ENCODE results near the gene MYMX.

Gene MYMX

DNA sequence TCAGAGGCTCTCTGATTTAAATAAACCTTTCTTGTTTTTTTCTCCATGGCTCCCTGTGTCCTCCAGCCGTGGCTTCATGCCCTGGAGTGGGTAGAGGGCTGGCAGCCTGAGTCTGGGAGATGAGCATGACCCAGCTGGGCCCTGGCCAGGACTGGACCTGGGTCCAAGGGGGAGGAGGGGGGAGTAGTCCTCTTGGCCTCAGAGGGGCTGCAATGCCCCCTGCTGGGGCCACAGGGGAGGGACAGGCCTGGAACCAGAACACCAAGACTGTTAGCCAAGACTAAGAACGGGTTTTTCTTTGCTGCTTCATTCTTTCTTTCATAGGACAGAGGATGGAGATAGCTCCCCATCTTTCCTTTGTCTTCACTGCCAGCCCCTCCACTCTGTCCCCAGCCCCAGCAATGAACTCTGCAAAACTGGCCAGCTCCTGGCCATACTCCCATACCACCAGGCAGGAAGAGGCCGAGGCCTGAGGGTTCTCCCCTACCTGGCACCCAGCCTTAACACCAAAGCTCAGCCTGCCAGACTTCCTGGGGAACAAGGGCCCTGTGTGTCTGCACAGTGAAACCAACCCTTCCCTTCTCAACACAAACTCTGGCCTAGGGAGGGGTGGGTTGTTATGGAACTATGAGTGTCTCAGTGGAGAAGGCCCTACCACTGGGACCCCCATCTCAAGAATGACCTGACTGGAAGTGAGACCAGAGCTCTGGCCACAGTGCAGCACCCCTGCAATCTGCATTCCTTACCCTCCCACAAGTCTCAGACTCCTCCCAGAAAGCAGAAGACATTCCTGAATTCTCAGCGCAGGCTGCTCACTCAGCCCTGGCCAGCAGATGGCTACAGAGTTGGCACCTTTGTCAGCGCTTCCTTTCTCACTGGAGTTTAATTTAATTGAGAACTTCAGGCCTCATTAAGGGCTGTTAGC lies 17.6 kb downstream of the MYMX start:
- DNase-seq, result no peak

DNA sequence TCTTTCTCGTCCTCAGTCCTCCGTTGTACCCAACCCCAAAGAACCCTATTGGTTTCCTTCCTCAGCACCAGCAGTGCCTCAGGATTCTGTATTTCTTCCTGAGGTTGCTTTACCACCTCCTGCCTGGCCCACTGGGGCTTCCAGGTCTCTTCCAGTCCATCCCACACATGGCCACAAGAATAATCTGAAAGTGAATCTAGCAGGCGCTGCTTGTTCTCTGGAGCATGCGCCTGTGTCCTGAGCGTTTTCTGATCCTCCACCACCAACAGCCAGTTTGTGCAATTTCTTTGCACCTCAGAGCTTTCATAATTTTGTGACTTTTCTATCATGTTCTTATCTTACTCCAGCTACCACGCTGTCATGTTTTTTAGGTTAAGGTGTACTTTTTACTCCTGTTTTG lies 18.5 kb downstream of the MYMX start:
- DNase-seq, result no peak

DNA sequence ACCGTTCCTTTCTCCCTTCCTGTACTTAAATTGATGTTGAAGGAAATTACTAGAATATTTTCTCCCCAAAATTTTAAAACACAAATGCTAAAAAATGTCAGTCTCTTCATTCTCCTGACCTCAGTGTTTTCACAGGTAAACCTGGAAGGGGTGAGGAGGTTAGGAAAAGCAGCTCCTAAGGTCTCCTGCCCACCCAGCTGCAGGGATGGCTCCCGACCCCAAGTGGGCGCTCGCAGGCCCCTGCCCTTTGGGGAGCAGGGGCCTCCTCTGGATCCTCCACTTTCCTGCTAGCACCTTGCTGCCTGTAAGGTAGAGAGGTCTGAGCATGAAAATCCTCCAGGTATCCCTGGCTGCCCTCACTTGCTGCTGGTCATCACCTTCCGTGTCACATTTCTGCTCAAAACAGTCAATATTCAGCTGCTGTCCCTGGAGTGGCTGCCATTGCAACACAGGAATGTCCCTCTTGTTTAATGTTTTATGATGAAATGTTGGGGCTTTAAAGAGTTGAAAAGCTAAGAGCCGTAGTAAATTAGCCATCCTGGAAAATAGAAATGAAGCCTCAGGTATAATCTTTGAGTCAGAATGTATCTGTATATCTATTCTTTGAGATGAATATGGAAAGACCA lies 19.3 kb downstream of the MYMX start:
- DNase-seq, result no peak

DNA sequence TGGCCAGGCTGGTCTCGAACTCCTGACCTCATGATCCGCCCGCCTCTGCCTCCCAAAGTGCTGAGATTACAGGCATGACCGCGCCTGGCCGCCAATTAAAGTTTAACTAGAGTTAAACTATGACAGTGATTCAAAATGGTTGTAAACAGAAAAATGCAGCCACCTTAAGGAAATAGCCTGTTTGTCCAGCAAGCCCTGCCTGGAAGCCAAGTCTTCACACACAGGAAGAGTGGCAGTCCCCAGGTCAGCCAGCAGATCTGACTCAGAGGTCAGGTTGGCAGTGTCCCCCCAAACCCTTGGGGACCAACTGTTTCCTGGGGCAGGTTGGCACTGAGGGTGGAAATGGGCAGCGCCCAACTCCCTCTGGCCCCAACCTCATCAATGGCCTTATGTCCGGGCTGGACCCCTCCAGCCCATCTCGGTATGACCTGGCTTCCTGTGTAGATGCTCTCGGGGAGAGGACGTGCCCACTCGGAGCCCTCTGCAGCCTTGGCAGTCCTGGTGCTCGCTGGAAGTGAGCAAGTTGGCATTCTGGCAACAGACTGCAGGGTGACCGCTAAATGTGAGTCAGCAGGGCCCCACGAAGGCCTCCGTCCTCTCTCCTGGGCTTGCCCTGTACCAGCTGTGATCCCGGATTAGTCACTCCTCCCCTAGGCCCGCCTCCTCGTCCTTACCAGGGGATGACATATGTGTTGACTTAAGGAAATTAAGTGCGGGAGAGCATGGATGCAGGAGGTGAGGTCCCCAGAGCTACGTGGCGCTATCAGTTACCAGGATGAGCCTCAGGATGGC lies 20.5 kb downstream of the MYMX start:
- peak; percentile 90 for DNase-seq

DNA sequence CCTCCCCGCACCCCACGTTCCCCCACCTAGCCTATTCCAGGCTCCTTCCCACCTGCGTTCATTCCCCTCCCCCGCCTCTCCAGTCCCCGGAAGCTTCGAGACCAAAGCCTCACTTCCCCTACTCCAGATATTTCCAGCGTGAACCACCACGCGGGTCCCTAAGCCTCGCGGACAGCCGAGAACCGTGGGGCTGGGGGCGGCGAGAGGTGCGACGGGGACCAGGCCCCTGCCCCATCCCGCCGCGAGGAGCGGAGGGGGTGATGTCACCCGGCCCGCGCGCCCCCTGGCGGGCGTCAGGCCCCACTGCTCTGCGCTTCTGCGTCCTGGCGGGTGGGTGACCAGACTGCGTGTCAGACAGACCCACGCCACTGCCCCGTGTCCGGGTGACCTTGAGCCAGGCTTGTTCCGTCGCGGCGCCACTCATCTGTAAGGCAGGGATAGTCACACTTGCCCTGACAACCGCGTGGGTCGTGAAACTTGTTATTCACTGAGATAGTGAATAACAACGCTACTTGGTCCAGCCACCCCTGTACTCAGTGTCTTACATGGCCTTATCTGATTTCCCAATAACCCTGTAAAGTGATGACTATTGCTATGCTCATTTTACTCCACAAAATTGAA lies 21.2 kb downstream of the MYMX start:
- peak; percentile 86 for DNase-seq

DNA sequence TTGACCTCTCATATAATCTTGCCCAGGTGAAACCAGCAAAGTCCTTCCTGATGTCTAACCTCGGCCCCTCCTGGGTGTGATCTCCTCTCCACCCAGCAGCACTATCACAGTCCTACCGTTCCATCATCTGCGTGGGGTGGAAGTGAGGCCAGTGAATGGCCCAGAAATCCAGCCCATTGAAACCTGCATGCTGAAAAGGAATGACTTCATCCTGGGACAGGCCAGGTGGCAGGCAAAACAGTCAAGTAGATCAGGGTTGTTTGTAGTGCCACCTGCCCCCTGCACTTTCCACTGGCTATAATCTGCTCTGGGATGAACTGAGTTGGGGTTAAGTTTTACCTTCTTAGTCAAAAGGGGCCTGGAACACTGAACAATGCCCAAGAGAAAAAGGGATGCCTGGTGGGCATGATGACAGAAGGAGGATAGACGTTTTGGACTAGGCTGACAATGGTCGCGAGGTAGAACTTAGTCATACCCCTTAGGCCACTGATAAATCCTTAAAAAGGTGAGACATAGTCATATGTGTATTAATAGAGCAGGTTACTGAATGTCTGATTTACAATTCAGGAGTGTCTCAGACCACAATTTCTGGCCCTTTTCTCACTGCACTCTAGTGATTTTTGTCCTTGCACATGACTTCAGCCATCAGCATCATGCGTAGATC lies 22.1 kb downstream of the MYMX start:
- DNase-seq, result no peak

DNA sequence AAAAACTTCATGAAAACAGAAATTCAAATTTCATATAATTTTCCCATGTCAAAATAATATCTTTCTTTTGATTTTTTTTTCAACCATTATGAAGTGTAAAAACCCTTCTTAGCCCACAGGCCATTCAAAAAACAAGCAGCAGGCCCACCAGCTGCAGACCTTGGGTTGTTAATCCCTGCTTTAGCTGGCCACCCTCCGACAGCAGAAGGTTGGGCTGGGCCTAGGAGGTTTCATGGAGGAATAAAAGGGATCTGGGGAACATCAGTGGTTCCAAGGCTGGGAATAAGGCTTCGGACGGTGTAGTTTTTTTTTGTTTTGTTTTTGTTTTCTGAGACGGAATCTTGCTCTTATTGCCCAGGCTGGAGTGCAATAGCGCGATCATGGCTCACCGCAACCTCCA lies 26.6 kb downstream of the MYMX start:
- no peak for DNase-seq

DNA sequence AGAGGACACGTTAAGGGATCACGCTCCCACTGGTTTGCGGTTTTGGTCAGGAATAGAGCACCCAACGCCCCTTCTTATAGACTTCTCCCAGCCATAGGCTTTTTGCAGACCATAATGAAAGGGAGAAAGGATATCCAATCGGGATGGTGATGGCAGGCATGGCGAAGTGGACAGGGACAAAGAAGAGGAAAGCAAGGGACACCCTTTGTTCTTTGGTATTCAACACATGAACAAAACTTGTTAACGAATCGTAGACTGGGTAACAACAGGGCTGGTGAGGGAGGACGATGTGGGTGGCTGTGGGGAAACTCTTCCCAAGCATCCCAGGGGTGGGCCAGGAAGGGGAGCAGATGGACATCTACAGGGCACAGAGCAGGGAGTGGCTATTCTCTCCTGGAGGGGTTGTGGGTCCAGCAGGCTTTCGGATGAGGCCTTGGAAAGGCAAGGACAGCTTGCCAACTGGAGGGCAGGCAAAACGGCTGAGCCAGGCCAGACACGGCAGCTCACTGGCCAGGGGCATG lies 28.7 kb downstream of the MYMX start:
- DNase-seq, result no peak

DNA sequence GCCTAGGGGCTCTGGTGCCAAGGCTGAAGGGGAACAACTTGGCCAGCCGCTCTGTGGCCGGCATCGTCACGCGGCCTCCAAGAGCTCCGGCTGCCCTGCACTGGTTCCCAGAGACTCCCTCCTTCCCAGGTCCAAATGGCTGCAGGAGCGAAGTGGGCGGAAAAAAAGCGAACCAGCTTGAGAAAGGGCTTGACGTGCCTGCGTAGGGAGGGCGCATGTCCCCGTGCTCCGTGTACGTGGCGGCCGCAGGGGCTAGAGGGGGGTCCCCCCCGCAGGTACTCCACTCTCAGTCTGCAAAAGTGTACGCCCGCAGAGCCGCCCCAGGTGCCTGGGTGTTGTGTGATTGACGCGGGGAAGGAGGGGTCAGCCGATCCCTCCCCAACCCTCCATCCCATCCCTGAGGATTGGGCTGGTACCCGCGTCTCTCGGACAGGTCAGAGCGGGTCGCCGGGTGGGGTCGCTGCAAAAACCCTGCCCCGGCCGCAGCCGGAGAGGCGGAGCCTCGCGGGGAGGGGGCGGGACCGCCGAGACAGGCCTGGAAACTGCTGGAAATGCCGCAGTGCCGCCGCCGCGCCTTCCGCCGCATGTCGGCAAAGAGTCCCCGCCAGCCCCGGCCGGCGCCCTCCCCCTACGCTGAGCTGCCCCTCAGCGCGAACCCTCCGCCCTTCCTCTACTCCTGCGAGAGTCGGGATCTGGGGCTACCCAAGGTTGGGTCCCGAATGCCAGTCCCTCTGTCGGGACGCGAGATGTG lies 29.4 kb downstream of the MYMX start:
- peak; percentile 91 for DNase-seq

DNA sequence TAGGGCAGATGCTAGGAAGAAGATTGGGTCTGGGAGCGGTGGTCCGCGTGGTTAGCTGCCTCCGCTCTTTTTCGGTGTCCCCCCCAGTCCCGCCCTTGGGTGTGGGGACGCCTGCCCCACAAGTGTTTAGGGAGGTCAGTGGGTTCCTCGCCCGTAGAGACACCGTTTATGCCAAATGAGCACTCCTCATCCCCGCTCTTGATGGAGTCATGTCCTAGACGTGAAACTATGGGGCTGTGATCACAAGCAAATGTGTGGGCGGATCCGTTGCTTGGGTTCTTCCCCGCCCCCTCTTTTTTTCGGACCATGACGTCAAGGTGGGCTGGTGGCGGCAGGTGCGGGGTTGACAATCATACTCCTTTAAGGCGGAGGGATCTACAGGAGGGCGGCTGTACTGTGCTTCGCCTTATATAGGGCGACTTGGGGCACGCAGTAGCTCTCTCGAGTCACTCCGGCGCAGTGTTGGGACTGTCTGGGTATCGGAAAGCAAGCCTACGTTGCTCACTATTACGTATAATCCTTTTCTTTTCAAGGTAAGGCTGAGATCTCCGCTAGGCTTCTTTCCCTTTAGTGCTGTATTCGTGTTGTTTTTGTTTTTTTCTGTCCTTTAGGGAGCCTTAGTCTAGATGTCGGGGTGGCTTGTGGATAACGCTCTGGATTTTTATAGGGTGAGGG lies 30.1 kb downstream of the MYMX start, which contains the start of gene HSP90AB1:
Gene HSP90AB1, plus strand, starts transcription at position 439 of the 675 bp plus-strand sequence. CDS start 1,529 bp downstream, outside the sequence.
- peak; percentile 99 for DNase-seq

DNA sequence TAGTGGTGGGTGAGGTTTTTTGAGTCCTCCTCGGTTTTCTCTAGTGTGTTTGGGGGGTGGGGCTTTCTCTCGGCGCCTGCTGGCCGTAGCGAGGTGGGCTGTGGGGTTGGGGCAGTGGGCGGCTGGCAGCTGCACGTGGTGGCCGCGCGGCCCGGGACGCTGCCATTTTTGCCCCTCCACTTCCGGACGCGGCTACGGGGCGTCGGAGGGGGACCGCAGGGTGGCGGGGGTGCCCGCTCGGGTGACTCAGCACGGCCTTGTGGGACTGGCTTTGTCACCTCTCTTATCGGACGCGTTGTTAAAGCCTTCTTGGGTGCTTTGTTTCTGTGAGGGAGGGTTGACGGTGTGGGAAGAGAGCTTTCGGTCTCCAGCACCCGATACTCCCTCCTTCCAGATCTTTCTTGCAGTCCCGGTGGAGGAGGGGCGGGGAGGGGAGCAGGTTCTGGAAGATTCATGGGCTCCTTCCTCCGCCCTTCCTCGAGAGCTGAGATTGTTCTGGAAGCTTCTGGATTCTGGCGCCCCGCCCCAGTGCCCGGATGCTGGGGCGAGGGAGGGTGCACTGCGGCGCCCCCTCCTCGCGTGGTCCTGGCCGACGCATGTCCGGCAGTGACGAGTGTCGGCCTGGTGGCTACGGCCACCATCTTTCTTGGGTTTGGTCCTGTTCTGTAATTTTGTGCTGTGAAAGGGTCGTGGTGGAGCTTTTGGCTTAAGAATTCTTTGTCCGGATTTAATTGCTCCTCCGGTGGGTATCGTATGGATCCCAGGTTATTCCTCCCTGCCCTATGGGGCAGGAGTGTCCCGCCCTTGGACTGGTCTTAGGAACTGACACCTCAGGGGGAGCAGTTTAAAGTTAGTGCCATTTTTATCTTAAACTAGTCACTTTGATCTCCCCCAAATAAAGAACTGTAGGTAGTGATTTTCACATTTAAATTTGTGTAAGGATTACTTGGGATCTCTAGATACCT lies 30.9 kb downstream of the MYMX start:
- peak; percentile 87 for DNase-seq

DNA sequence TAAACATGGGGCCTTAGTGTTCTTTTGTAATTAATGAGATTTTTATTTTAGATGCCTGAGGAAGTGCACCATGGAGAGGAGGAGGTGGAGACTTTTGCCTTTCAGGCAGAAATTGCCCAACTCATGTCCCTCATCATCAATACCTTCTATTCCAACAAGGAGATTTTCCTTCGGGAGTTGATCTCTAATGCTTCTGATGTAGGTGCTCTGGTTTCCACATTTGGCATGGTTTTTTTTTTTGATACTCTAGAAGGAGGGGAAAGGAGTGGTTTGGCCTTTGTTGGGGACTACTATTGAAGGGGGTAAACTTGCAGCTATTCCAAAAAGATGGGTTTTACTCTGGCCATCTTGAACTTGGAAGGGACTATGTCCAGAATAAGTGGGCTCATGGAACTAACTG lies 31.9 kb downstream of the MYMX start:
- DNase-seq, result no peak

DNA sequence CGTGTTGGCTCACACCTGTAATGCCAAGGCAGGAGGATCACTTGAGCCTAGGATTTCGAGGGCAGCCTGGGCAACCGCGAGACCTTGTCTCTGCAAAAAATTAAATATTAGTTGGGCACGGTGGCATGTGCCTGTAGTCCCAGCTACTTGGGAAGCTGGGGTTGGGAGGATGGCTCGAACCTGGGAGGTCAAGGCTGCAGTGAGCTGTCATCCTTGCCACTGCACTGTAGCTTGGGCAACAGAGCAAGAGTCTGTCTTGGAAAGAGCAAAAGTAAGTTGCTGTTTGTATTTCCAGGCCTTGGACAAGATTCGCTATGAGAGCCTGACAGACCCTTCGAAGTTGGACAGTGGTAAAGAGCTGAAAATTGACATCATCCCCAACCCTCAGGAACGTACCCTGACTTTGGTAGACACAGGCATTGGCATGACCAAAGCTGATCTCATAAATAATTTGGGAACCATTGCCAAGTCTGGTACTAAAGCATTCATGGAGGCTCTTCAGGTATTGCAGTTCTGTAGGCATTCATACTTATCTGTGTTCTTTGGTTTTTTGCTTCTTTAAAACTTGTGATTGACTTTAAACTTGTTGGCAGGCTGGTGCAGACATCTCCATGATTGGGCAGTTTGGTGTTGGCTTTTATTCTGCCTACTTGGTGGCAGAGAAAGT lies 32.5 kb downstream of the MYMX start:
- no peak for DNase-seq

DNA sequence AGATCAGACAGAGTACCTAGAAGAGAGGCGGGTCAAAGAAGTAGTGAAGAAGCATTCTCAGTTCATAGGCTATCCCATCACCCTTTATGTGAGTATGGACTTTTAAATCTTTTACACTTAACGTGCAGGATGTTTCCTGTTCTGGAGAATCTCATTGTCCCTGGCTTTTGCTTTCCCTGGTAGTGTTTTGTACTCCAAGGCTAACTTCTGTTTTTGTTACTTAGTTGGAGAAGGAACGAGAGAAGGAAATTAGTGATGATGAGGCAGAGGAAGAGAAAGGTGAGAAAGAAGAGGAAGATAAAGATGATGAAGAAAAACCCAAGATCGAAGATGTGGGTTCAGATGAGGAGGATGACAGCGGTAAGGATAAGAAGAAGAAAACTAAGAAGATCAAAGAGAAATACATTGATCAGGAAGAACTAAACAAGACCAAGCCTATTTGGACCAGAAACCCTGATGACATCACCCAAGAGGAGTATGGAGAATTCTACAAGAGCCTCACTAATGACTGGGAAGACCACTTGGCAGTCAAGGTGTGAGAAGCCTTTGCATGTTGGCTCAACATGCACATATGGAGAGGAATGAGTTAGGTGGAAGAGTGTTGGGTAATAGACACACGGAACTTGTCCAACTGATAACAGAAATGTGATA lies 33.5 kb downstream of the MYMX start:
- no peak for DNase-seq

DNA sequence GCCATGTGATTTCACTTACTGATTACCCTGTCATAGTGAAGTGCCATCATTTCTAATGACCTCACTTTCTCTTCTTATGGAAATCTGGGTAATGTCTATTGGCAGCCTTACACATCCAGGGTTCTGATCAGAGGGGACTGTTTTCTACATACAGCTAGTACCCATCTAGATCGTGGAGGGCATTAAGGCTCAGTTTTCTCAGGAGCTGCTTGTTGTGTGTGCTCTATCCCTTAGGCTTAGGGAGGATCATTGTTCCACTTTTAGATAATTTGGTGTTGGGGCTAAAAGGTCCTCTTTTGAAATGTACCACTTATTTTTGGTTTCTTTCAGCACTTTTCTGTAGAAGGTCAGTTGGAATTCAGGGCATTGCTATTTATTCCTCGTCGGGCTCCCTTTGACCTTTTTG lies 34.0 kb downstream of the MYMX start:
- no peak for DNase-seq

DNA sequence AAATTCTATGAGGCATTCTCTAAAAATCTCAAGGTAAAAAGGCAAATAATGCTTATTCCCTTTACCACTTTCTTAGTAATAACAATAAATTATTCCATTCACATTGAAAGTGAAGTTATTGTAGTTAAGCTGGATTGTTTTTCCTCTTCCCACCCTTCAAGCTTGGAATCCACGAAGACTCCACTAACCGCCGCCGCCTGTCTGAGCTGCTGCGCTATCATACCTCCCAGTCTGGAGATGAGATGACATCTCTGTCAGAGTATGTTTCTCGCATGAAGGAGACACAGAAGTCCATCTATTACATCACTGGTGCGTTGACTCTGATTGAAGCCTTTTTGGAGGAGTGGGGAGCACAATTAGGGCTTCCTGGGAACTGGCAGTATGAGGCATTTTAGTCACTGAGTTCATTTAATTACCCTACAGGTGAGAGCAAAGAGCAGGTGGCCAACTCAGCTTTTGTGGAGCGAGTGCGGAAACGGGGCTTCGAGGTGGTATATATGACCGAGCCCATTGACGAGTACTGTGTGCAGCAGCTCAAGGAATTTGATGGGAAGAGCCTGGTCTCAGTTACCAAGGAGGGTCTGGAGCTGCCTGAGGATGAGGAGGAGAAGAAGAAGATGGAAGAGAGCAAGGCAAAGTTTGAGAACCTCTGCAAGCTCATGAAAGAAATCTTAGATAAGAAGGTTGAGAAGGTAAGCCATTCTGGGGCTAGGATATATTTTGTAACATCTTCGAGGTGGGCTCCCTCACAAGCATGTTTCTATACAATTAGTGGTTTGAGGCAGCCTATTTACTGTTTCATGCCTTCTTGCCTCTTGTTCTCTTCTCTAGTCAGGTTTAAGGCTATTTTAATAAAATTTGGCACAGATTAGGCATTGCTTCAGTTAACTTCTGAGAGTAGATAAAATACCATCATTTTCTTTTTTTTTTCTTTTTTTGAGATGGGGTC lies 35.1 kb downstream of the MYMX start:
- no peak for DNase-seq

Measured in activated CD4-positive, alpha-beta T cell treated with anti-CD3 and anti-CD28 coated beads, Interleukin-10, Interleukin-2, amounts not matched to agents 100 ng/mL and 50 ng/mL, durations not matched to agents 16 hours and 8 hours (primary cell).